Fibroblast of the conjunctiva (primary cell): ENCODE results near the gene CADM2.

Experiments
- DNase-seq: peaks from one replicate; pipeline ENCODE4 v3.0.0-alpha.2; 2010; ENCODE audit warnings: low read depth

Gene CADM2

GRCh38 chr3:85189731-85190130 is 230.9 kb downstream of the CADM2 start:
- no peak for DNase-seq

GRCh38 chr3:85193565-85193964 is 234.8 kb downstream of the CADM2 start:
- no peak for DNase-seq

- no peak for DNase-seq
These were observed 249.9 kb downstream of the CADM2 start for GRCh38 chr3:85208650-85209049.

GRCh38 chr3:85210540-85210939 is 251.8 kb downstream of the CADM2 start:
- DNase-seq = no peak

- DNase-seq = no peak
These were observed 270.2 kb downstream of the CADM2 start for GRCh38 chr3:85228966-85229365.

GRCh38 chr3:85244091-85244490 is 285.3 kb downstream of the CADM2 start:
- DNase-seq = no peak

- DNase-seq = no peak
These were observed 285.7 kb downstream of the CADM2 start for GRCh38 chr3:85244519-85244918.

GRCh38 chr3:85251766-85252165 is 293.0 kb downstream of the CADM2 start:
- DNase-seq = no peak

GRCh38 chr3:85252686-85253085 is 293.9 kb downstream of the CADM2 start:
- DNase-seq = no peak

GRCh38 chr3:85254738-85255137 is 295.9 kb downstream of the CADM2 start:
- DNase-seq = no peak

GRCh38 chr3:85255949-85256348 is 297.2 kb downstream of the CADM2 start:
- DNase-seq = no peak

- no peak for DNase-seq
These were observed 299.5 kb downstream of the CADM2 start for GRCh38 chr3:85258326-85258725.

GRCh38 chr3:85258819-85259218 is 300.0 kb downstream of the CADM2 start:
- DNase-seq = no peak

- no peak for DNase-seq
These were observed 301.0 kb downstream of the CADM2 start for GRCh38 chr3:85259748-85260147.

- DNase-seq = no peak
These were observed 305.6 kb downstream of the CADM2 start for GRCh38 chr3:85264381-85264780.

GRCh38 chr3:85270488-85270887 is 311.7 kb downstream of the CADM2 start:
- no peak for DNase-seq

- DNase-seq = no peak
These were observed 313.1 kb downstream of the CADM2 start for GRCh38 chr3:85271911-85272310.

- DNase-seq = no peak
These were observed 329.5 kb downstream of the CADM2 start for GRCh38 chr3:85288257-85288656.

GRCh38 chr3:85297291-85297690 is 338.5 kb downstream of the CADM2 start:
- no peak for DNase-seq

- no peak for DNase-seq
These were observed 339.2 kb downstream of the CADM2 start for GRCh38 chr3:85298032-85298431.

GRCh38 chr3:85303156-85303555 is 344.4 kb downstream of the CADM2 start:
- no peak for DNase-seq

GRCh38 chr3:85304360-85304964 is 345.7 kb downstream of the CADM2 start:
- no peak for DNase-seq

- DNase-seq = no peak
These were observed 353.5 kb downstream of the CADM2 start for GRCh38 chr3:85312331-85312730.

- DNase-seq = no peak
These were observed 354.6 kb downstream of the CADM2 start for GRCh38 chr3:85313380-85313779.

GRCh38 chr3:85316252-85316651 is 357.5 kb downstream of the CADM2 start:
- no peak for DNase-seq
